ENCODE measurements around the gene N4BP2.

DNA sequence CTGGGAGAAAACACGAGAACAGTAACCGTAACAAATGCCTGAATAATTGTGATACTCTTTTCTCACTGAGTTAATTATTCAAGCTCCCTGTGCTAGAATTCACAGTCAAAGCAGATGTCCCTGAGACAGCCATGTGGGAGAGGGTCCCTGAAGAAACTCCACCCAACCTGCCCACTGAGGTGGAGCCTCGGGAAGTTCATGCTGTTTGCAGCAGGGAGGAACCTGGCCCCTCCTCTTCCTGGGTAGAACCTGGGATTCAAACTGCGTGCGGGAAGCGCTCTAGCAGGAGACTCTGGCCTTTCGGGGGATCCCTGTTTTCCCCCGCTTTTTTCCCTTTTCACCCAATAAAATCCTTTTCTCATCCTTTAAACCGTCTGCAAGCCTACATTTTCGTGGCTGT is 120.0 kb downstream of the N4BP2 start:
- TF ChIP-seq POLR2A (IDR thresholded peaks at IDR 0.05; ENCODE audit: low read depth, low read length) (no peak), POLR2AphosphoS5 (IDR thresholded peaks at IDR 0.05; ENCODE audit: low read depth, low read length) (no peak), TAF1 (IDR thresholded peaks at IDR 0.05; ENCODE audit: borderline replicate concordance, low read depth, low read length) (no peak)

All from GM12892 (cell line).